HG03103 (cell line): ENCODE results near the gene SCN4A.
"Not testable (repeated sequence)": the region's sequence is repeated elsewhere in the genome, so short reads cannot be mapped to it uniquely, and the experiment has no call there.

Source experiments
- ATAC-seq: cut with Tn5 transposase; IDR thresholded peaks from one replicate; pipeline ENCODE4 v1.9.1; 2021; ENCODE audit warnings: low read depth; ENCODE audit not compliant: unreplicated experiment

The SCN4A gene

GRCh38 chr17:63939884-63940283 is 32.8 kb downstream of the SCN4A start:
- no peak for ATAC-seq

- ATAC-seq: no peak
Observed at GRCh38 chr17:63939401-63939800, 33.3 kb downstream of the SCN4A start.

- no peak for ATAC-seq
Observed at GRCh38 chr17:63937920-63938319, 34.8 kb downstream of the SCN4A start.

GRCh38 chr17:63937319-63937718 is 35.4 kb downstream of the SCN4A start:
- no peak for ATAC-seq

GRCh38 chr17:63934183-63935112 is 38.3 kb downstream of the SCN4A start:
- no peak for ATAC-seq

GRCh38 chr17:63933598-63933997 is 39.1 kb downstream of the SCN4A start:
- ATAC-seq: no peak

GRCh38 chr17:63932721-63933120 is 40.0 kb downstream of the SCN4A start:
- no peak for ATAC-seq

GRCh38 chr17:63931981-63932561 is 40.6 kb downstream of the SCN4A start, which contains the start of gene CD79B:
Gene CD79B (minus strand): TSS chr17:63932331. CDS start chr17:63932261, 70 bp downstream.
- ATAC-seq: no peak

- ATAC-seq: no peak
Observed at GRCh38 chr17:63930951-63931575, 41.7 kb downstream of the SCN4A start.

GRCh38 chr17:63929860-63930766 is 42.6 kb downstream of the SCN4A start:
- ATAC-seq: no peak

GRCh38 chr17:63928966-63929695 is 43.6 kb downstream of the SCN4A start:
- no peak for ATAC-seq

GRCh38 chr17:63928172-63928666 is 44.5 kb downstream of the SCN4A start:
- ATAC-seq: no peak

- ATAC-seq: no peak
Observed at GRCh38 chr17:63927464-63928171, 45.1 kb downstream of the SCN4A start.

- no peak for ATAC-seq
Observed at GRCh38 chr17:63926164-63926563, 46.6 kb downstream of the SCN4A start.

GRCh38 chr17:63925615-63926014 is 47.1 kb downstream of the SCN4A start:
- no peak for ATAC-seq

- not testable (repeated sequence) for ATAC-seq
Observed at GRCh38 chr17:63922402-63922801, 50.3 kb downstream of the SCN4A start.

GRCh38 chr17:63920779-63921178 is 51.9 kb downstream of the SCN4A start:
- not testable (repeated sequence) for ATAC-seq

- ATAC-seq: not testable (repeated sequence)
Observed at GRCh38 chr17:63920050-63920449, 52.7 kb downstream of the SCN4A start.

GRCh38 chr17:63919311-63919723 is 53.4 kb downstream of the SCN4A start:
- no peak for ATAC-seq
